Measurements from ENCODE around the gene MYLK. TPM values are rescaled to one million over a fixed set of nuclear protein-coding genes. Genes with fewer than 3 reads are reported as not detected.

The MYLK gene
- total and polyA plus RNA-seq, 4 donors, result 17.1 to 158 (median 41.9) TPM

- peaks cover 5 to 22% (median 13%) of the 10 kb centered on the region in 4 donors for H3K4me1 ChIP-seq (ENCODE audit: control insufficient read depth in 4 of 4, insufficient read depth in 4 of 4, low read length in 3 of 4)
- WGBS, result 91% methylated on average over 3 of the region's 3 CpGs
Observed at GRCh38 chr3:123670743-123671142, 213.4 kb downstream of the MYLK start.

GRCh38 chr3:123668906-123669305, 215.2 kb downstream of the MYLK start:
- peaks cover 4 to 16% (median 7%) of the 10 kb centered on the region in 4 donors for H3K4me1 ChIP-seq (ENCODE audit: control insufficient read depth in 4 of 4, insufficient read depth in 4 of 4, low read length in 3 of 4)
- no peak overlapping the region for H3K9ac ChIP-seq (ENCODE audit: low read depth in 1 of 2, low read length in 2 of 2)
- H3K27me3 ChIP-seq (ENCODE audit: control insufficient read depth in 4 of 4, insufficient read depth in 4 of 4, low read length in 3 of 4), result no peaks in the 10 kb centered on the region
- no peak overlapping the region for H3K4me3 ChIP-seq (ENCODE audit: low read depth in 1 of 3, low read length in 3 of 3)
- no peak for DNase-seq (ENCODE audit: low spot score)
- H3K27ac ChIP-seq (ENCODE audit: low read depth in 1 of 2, low read length in 2 of 2), result no peak overlapping the region
- TF ChIP-seq REST (IDR thresholded peaks at IDR 0.05) (no peak), RXRA (IDR thresholded peaks at IDR 0.05) (no peak), JUND (IDR thresholded peaks at IDR 0.05) (no peak)
- WGBS, result 94% methylated on average over 8 of the region's 8 CpGs
- H3K9me3 ChIP-seq (ENCODE audit: control insufficient read depth in 4 of 4, low read length in 3 of 4), result no peaks in the 10 kb centered on the region
- H3K36me3 ChIP-seq (ENCODE audit: control insufficient read depth in 4 of 4, insufficient read depth in 3 of 4, low read depth in 1 of 4, low read length in 3 of 4), result peaks cover 6 to 36% (median 32%) of the 10 kb centered on the region in 4 donors

More at GRCh38 chr3:123670743-123671142, 213.4 kb downstream of the MYLK start:
- DNase-seq (ENCODE audit: low spot score), result no peak
- peaks cover 2 to 28% (median 24%) of the 10 kb centered on the region in 4 donors for H3K36me3 ChIP-seq (ENCODE audit: control insufficient read depth in 4 of 4, insufficient read depth in 3 of 4, low read depth in 1 of 4, low read length in 3 of 4)
- no peak overlapping the region for H3K4me3 ChIP-seq (ENCODE audit: low read depth in 1 of 3, low read length in 3 of 3)
- no peak overlapping the region for H3K27ac ChIP-seq (ENCODE audit: low read depth in 1 of 2, low read length in 2 of 2)
- H3K27me3 ChIP-seq (ENCODE audit: control insufficient read depth in 4 of 4, insufficient read depth in 4 of 4, low read length in 3 of 4), result no peaks in the 10 kb centered on the region
- TF ChIP-seq SP1 (IDR thresholded peaks at IDR 0.05) (no peak), RXRA (IDR thresholded peaks at IDR 0.05) (no peak), EGR1 (IDR thresholded peaks at IDR 0.05; ENCODE audit: low read depth in 2 of 2) (no peak), NR2F2 (IDR thresholded peaks at IDR 0.05) (no peak), GABPA (IDR thresholded peaks at IDR 0.05 in 1 of 2, conservative IDR thresholded peaks at IDR 0.05 in 1 of 2) (no peak), FOXA2 (IDR thresholded peaks at IDR 0.05) (no peak), ZBTB33 (IDR thresholded peaks at IDR 0.05) (no peak), MAX (IDR thresholded peaks at IDR 0.05) (no peak), REST (IDR thresholded peaks at IDR 0.05) (no peak)
- H3K9ac ChIP-seq (ENCODE audit: low read depth in 1 of 2, low read length in 2 of 2), result no peak overlapping the region
- H3K9me3 ChIP-seq (ENCODE audit: control insufficient read depth in 4 of 4, low read length in 3 of 4), result no peaks in the 10 kb centered on the region

Measured in liver (tissue), 9 donors.